Measurements from ENCODE around the gene IRAK1BP1.

Gene IRAK1BP1, protein sequence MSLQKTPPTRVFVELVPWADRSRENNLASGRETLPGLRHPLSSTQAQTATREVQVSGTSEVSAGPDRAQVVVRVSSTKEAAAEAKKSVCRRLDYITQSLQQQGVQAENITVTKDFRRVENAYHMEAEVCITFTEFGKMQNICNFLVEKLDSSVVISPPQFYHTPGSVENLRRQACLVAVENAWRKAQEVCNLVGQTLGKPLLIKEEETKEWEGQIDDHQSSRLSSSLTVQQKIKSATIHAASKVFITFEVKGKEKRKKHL

DNA sequence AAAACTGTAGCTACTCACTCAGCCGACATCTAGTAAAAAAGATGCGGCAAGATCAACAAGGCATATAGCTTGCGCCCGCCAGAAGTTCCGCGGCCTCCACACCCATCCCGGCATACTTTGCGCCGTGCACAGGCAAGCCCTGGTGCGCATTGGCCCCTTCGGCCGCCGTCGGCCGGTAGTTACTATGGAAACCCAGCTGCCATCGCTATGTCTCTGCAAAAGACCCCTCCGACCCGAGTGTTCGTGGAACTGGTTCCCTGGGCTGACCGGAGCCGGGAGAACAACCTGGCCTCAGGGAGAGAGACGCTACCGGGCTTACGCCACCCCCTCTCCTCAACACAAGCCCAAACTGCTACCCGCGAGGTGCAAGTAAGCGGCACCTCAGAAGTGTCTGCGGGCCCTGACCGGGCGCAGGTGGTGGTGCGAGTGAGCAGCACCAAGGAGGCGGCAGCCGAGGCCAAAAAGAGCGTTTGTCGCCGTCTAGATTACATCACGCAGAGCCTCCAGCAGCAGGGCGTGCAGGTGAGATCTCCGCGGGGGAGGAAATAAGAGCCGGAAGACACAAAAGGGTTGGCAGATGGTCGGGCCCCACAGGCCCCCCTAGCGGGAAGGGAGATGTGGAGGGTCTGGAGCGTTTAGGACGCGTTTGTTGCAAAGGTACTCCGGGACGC is at the start of gene IRAK1BP1:
IRAK1BP1 (plus strand) TSS at position 182 of the 671 bp plus-strand sequence; CDS start at position 208, 26 bp downstream.
- H3K36me3 ChIP-seq (ENCODE audit: control insufficient read depth in 5 of 5, insufficient read depth in 5 of 5, low read length in 5 of 5), result peaks cover 0 to 4% (median 0%) of the 10 kb centered on the region in 5 donors
- peak within 1 kb of the TSS; percentile 73 to 93 (median 81) for H3K9ac ChIP-seq (ENCODE audit: low read length in 5 of 5)
- peaks cover 0 to 10% (median 9%) of the 10 kb centered on the region in 5 donors for H3K4me1 ChIP-seq (ENCODE audit: control insufficient read depth in 5 of 5, insufficient read depth in 5 of 5, low read length in 5 of 5)
- no peak within 1 kb of the TSS for H3K27ac ChIP-seq (ENCODE audit: low read depth, low read length)
- H3K27me3 ChIP-seq (ENCODE audit: control insufficient read depth in 5 of 5, insufficient read depth in 4 of 5, low read length in 5 of 5), result no peaks in the 10 kb centered on the region
- H3K4me3 ChIP-seq (ENCODE audit: low read depth in 1 of 5, low read length in 5 of 5), result peak within 1 kb of the TSS; percentile 98 to 100 (median 99)
- H3K9me3 ChIP-seq (ENCODE audit: control insufficient read depth in 5 of 5, low read length in 5 of 5), result no peaks in the 10 kb centered on the region

DNA sequence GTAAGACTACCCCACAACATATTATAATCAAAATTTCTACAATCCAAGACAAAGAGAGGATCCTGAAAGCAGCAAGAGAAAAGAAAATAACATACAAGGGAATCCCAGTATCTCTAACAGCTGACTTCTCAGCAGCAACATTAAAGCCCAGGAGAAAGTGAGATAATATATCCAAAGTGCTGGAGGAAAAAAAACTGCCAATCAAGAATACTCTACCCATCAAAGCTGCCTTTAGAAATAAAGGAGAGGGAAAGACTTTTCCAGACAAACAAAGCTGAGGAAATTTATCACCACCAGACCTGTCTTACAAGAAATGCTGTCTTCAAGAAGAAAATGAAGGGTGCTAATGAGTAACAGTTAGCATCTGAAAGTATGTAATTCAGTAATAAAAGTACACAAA is 43.3 kb upstream of the IRAK1BP1 start:
- no peak overlapping the region for H3K4me3 ChIP-seq (ENCODE audit: low read depth in 1 of 5, low read length in 5 of 5)
- H3K27ac ChIP-seq (ENCODE audit: low read depth, low read length), result no peak overlapping the region
- H3K27me3 ChIP-seq (ENCODE audit: control insufficient read depth in 5 of 5, insufficient read depth in 4 of 5, low read length in 5 of 5), result no peaks in the 10 kb centered on the region
- no peaks in the 10 kb centered on the region for H3K4me1 ChIP-seq (ENCODE audit: control insufficient read depth in 5 of 5, insufficient read depth in 5 of 5, low read length in 5 of 5)
- no peak overlapping the region for H3K9ac ChIP-seq (ENCODE audit: low read length in 5 of 5)
- H3K36me3 ChIP-seq (ENCODE audit: control insufficient read depth in 5 of 5, insufficient read depth in 5 of 5, low read length in 5 of 5), result no peaks in the 10 kb centered on the region
- peaks cover 2 to 11% (median 7%) of the 10 kb centered on the region in 5 donors for H3K9me3 ChIP-seq (ENCODE audit: control insufficient read depth in 5 of 5, low read length in 5 of 5)

DNA sequence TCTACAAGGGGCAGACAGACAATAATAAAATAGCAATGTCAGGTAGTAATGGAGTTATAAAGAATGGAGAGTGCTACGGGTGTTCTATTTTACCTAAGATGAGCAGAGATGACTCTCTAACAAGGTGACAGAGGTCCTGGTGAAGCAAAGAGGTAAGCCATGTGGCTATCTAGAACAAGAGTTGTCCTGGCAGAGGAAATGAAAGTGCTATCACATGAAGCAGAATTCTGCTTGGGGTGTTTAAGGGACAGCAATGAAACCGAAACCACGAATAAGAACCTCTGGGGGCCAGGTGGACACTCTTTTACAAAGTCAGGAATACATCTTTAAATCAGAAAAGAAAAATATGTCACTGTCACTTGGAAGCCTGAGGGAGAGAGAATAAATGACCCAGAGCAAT is 37.9 kb upstream of the IRAK1BP1 start:
- Histone ChIP-seq H3K4me3 (ENCODE audit: low read depth in 1 of 5, low read length in 5 of 5) (no peak overlapping the region), H3K27ac (ENCODE audit: low read depth, low read length) (no peak overlapping the region), H3K9ac (ENCODE audit: low read length in 5 of 5) (no peak overlapping the region), H3K27me3 (ENCODE audit: control insufficient read depth in 5 of 5, insufficient read depth in 4 of 5, low read length in 5 of 5) (no peaks in the 10 kb centered on the region), H3K9me3 (ENCODE audit: control insufficient read depth in 5 of 5, low read length in 5 of 5) (no peaks in the 10 kb centered on the region), H3K4me1 (ENCODE audit: control insufficient read depth in 5 of 5, insufficient read depth in 5 of 5, low read length in 5 of 5) (no peaks in the 10 kb centered on the region), H3K36me3 (ENCODE audit: control insufficient read depth in 5 of 5, insufficient read depth in 5 of 5, low read length in 5 of 5) (no peaks in the 10 kb centered on the region)

GRCh38 chr6:78830805-78831204 is 36.5 kb upstream of the IRAK1BP1 start:
- no peak overlapping the region for H3K27ac ChIP-seq (ENCODE audit: low read depth, low read length)
- no peaks in the 10 kb centered on the region for H3K36me3 ChIP-seq (ENCODE audit: control insufficient read depth in 5 of 5, insufficient read depth in 5 of 5, low read length in 5 of 5)
- H3K27me3 ChIP-seq (ENCODE audit: control insufficient read depth in 5 of 5, insufficient read depth in 4 of 5, low read length in 5 of 5), result no peaks in the 10 kb centered on the region
- no peak overlapping the region for H3K4me3 ChIP-seq (ENCODE audit: low read depth in 1 of 5, low read length in 5 of 5)
- H3K9ac ChIP-seq (ENCODE audit: low read length in 5 of 5), result no peak overlapping the region
- no peaks in the 10 kb centered on the region for H3K4me1 ChIP-seq (ENCODE audit: control insufficient read depth in 5 of 5, insufficient read depth in 5 of 5, low read length in 5 of 5)
- H3K9me3 ChIP-seq (ENCODE audit: control insufficient read depth in 5 of 5, low read length in 5 of 5), result no peaks in the 10 kb centered on the region

DNA sequence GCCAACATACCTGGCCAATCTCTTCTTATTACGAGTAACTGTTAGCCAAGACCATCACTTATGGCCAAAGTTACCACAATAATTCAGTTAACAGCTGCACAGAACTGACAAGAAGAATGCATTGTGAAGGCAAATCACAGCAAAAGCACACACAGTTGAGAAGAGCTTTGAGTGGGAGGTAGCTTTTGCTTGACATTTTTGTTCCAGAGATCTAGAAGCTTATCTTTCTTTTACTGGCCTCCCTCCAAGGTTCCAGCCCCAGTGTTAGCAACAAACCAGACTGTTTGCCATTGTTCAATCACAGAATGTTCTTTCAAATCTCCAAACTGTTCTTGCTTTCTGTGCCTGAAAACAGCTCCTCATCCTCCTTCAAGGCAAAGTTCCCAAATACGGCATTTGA is 35.9 kb upstream of the IRAK1BP1 start:
- H3K4me1 ChIP-seq (ENCODE audit: control insufficient read depth in 5 of 5, insufficient read depth in 5 of 5, low read length in 5 of 5), result no peaks in the 10 kb centered on the region
- H3K9ac ChIP-seq (ENCODE audit: low read length in 5 of 5), result no peak overlapping the region
- H3K27ac ChIP-seq (ENCODE audit: low read depth, low read length), result no peak overlapping the region
- H3K9me3 ChIP-seq (ENCODE audit: control insufficient read depth in 5 of 5, low read length in 5 of 5), result no peaks in the 10 kb centered on the region
- H3K36me3 ChIP-seq (ENCODE audit: control insufficient read depth in 5 of 5, insufficient read depth in 5 of 5, low read length in 5 of 5), result no peaks in the 10 kb centered on the region
- H3K27me3 ChIP-seq (ENCODE audit: control insufficient read depth in 5 of 5, insufficient read depth in 4 of 5, low read length in 5 of 5), result no peaks in the 10 kb centered on the region
- no peak overlapping the region for H3K4me3 ChIP-seq (ENCODE audit: low read depth in 1 of 5, low read length in 5 of 5)

DNA sequence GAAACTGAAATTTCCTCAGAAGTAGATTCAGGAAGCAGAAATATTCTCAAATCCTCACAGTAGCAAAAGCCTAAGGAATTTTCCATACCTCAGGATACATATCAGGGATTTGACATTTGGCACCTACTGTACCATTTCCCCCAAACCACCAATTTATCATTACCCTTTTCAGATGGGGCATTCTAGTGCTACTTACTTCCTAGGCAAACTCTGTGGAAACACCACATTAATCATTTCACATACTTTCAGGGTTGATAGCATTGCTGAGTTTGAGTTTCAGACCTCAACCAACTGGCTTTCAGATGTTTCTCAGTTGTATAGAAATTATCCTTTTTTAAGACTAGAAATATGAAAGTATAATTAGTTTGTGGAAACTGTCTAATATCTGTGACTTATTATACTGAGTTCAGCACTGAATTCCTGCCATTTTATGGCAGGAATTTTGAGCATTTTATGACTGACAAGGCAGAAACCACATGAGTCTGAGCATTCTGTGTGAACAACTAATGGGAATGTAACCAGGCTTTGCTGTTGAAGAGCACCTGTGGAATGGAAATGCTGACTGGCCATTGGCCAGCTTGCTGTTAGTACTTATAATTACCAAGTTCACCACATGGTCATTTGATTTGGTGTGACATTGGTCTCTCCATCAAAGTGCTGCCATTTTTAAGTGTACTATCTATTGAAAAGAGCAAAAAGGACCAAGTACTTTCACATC is 35.1 kb upstream of the IRAK1BP1 start:
- no peaks in the 10 kb centered on the region for H3K9me3 ChIP-seq (ENCODE audit: control insufficient read depth in 5 of 5, low read length in 5 of 5)
- H3K4me1 ChIP-seq (ENCODE audit: control insufficient read depth in 5 of 5, insufficient read depth in 5 of 5, low read length in 5 of 5), result no peaks in the 10 kb centered on the region
- H3K4me3 ChIP-seq (ENCODE audit: low read depth in 1 of 5, low read length in 5 of 5), result no peak overlapping the region
- H3K27me3 ChIP-seq (ENCODE audit: control insufficient read depth in 5 of 5, insufficient read depth in 4 of 5, low read length in 5 of 5), result no peaks in the 10 kb centered on the region
- no peak overlapping the region for H3K27ac ChIP-seq (ENCODE audit: low read depth, low read length)
- H3K9ac ChIP-seq (ENCODE audit: low read length in 5 of 5), result no peak overlapping the region
- H3K36me3 ChIP-seq (ENCODE audit: control insufficient read depth in 5 of 5, insufficient read depth in 5 of 5, low read length in 5 of 5), result no peaks in the 10 kb centered on the region

DNA sequence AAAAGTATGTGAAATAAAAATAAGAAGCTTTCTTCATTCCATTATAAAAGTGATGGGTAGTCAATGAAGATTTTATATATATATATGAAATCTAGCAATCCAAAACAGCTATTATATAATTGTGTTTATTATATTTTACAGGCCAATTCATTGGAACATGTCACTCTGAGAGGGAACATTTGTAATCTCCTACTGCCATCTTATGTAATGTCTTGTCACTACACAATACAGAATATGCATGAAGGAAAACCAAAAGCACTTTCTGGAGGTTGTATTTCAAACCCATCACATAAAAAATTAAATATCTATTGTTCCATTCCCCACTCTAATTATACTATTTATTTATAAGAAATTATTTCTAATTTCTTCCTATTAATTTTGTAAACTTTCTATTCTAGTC is 31.5 kb upstream of the IRAK1BP1 start:
- H3K9me3 ChIP-seq (ENCODE audit: control insufficient read depth in 5 of 5, low read length in 5 of 5), result no peaks in the 10 kb centered on the region
- H3K4me3 ChIP-seq (ENCODE audit: low read depth in 1 of 5, low read length in 5 of 5), result no peak overlapping the region
- H3K36me3 ChIP-seq (ENCODE audit: control insufficient read depth in 5 of 5, insufficient read depth in 5 of 5, low read length in 5 of 5), result no peaks in the 10 kb centered on the region
- H3K27ac ChIP-seq (ENCODE audit: low read depth, low read length), result no peak overlapping the region
- no peaks in the 10 kb centered on the region for H3K4me1 ChIP-seq (ENCODE audit: control insufficient read depth in 5 of 5, insufficient read depth in 5 of 5, low read length in 5 of 5)
- no peaks in the 10 kb centered on the region for H3K27me3 ChIP-seq (ENCODE audit: control insufficient read depth in 5 of 5, insufficient read depth in 4 of 5, low read length in 5 of 5)
- no peak overlapping the region for H3K9ac ChIP-seq (ENCODE audit: low read length in 5 of 5)

- Histone ChIP-seq H3K9me3 (ENCODE audit: control insufficient read depth in 5 of 5, low read length in 5 of 5) (no peaks in the 10 kb centered on the region), H3K27ac (ENCODE audit: low read depth, low read length) (no peak overlapping the region), H3K27me3 (ENCODE audit: control insufficient read depth in 5 of 5, insufficient read depth in 4 of 5, low read length in 5 of 5) (no peaks in the 10 kb centered on the region), H3K4me3 (ENCODE audit: low read depth in 1 of 5, low read length in 5 of 5) (no peak overlapping the region), H3K9ac (ENCODE audit: low read length in 5 of 5) (no peak overlapping the region), H3K36me3 (ENCODE audit: control insufficient read depth in 5 of 5, insufficient read depth in 5 of 5, low read length in 5 of 5) (no peaks in the 10 kb centered on the region), H3K4me1 (ENCODE audit: control insufficient read depth in 5 of 5, insufficient read depth in 5 of 5, low read length in 5 of 5) (no peaks in the 10 kb centered on the region)
Observed at GRCh38 chr6:78836598-78836997, 30.8 kb upstream of the IRAK1BP1 start.

DNA sequence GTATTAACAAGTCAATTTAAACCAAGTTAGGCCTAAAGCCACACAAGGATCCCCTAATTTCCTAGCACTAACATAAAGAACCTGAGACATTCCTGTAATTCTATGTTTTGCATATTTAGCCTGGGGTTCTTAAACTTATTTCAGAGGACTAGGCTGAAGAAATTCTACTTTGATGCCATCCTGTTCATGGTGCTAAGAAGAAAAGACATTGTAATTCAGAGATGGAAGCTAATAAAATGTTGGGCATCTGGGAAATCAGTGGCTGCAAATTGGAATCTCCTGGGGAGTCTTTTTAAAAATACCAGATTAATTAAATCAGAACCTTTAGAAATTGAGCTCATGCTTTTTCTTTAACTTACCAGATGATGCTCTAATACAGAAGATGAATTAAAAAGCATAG is 26.2 kb upstream of the IRAK1BP1 start:
- H3K9me3 ChIP-seq (ENCODE audit: control insufficient read depth in 5 of 5, low read length in 5 of 5), result no peaks in the 10 kb centered on the region
- H3K9ac ChIP-seq (ENCODE audit: low read length in 5 of 5), result no peak overlapping the region

DNA sequence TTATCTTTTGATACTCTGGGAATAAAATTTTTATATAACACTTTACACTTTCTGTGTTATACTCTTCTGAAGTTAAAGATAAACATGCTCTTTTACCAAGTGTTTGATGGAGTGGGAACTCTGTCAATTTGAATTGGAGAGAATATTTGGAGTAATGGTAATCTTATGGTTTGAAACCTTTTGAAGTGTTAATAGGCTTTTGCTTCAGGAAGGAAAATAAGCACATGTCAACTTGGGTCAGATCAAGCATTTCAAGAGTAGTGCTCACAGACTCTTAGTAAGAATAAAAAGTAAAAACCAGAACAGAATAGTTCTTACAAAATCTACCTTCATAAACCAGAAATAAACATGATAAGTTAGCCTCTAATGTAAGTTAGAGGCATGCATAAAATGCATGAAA is 24.4 kb upstream of the IRAK1BP1 start:
- H3K4me1 ChIP-seq (ENCODE audit: control insufficient read depth in 5 of 5, insufficient read depth in 5 of 5, low read length in 5 of 5), result no peaks in the 10 kb centered on the region
- no peak overlapping the region for H3K9ac ChIP-seq (ENCODE audit: low read length in 5 of 5)
- H3K27ac ChIP-seq (ENCODE audit: low read depth, low read length), result no peak overlapping the region
- no peaks in the 10 kb centered on the region for H3K27me3 ChIP-seq (ENCODE audit: control insufficient read depth in 5 of 5, insufficient read depth in 4 of 5, low read length in 5 of 5)
- H3K4me3 ChIP-seq (ENCODE audit: low read depth in 1 of 5, low read length in 5 of 5), result no peak overlapping the region
- no peaks in the 10 kb centered on the region for H3K36me3 ChIP-seq (ENCODE audit: control insufficient read depth in 5 of 5, insufficient read depth in 5 of 5, low read length in 5 of 5)
- no peaks in the 10 kb centered on the region for H3K9me3 ChIP-seq (ENCODE audit: control insufficient read depth in 5 of 5, low read length in 5 of 5)

More for the DNA sequence above, 26.2 kb upstream of the IRAK1BP1 start:
- Histone ChIP-seq H3K27ac (ENCODE audit: low read depth, low read length) (no peak overlapping the region), H3K27me3 (ENCODE audit: control insufficient read depth in 5 of 5, insufficient read depth in 4 of 5, low read length in 5 of 5) (no peaks in the 10 kb centered on the region), H3K36me3 (ENCODE audit: control insufficient read depth in 5 of 5, insufficient read depth in 5 of 5, low read length in 5 of 5) (no peaks in the 10 kb centered on the region), H3K4me1 (ENCODE audit: control insufficient read depth in 5 of 5, insufficient read depth in 5 of 5, low read length in 5 of 5) (no peaks in the 10 kb centered on the region), H3K4me3 (ENCODE audit: low read depth in 1 of 5, low read length in 5 of 5) (no peak overlapping the region)

Measured in subcutaneous abdominal adipose tissue (tissue), 5 donors.